ENCODE measurements around the gene KANSL2.

GRCh38 chr12:48643011-48643410 is 39.0 kb downstream of the KANSL2 start:
- TF ChIP-seq FOSL1 (IDR thresholded peaks at IDR 0.05; ENCODE audit: low read depth) (no peak), POLR2AphosphoS5 (IDR thresholded peaks at IDR 0.05; ENCODE audit: low read depth, low read length) (no peak), EZH2 (IDR thresholded peaks at IDR 0.05) (no peak), RAD21 (IDR thresholded peaks at IDR 0.05; ENCODE audit: low read depth) (no peak), CTCF (IDR thresholded peaks at IDR 0.05 in 2 of 3, conservative IDR thresholded peaks at IDR 0.05 in 1 of 3; ENCODE audit: borderline replicate concordance in 1 of 3, insufficient read depth in 1 of 3, low read depth in 2 of 3, low read length in 2 of 3) (no peak), POLR2A (IDR thresholded peaks at IDR 0.05; ENCODE audit: borderline replicate concordance, extremely low read depth, insufficient read depth, insufficient read length) (no peak), SP1 (IDR thresholded peaks at IDR 0.05; ENCODE audit: low read depth) (no peak), ZNF274 (IDR thresholded peaks at IDR 0.05; ENCODE audit: low read depth, low read length) (no peak), EZH2phosphoT487 (IDR thresholded peaks at IDR 0.05; ENCODE audit: borderline replicate concordance) (no peak), REST (IDR thresholded peaks at IDR 0.05; ENCODE audit: low read depth) (no peak), ZFX (IDR thresholded peaks at IDR 0.05) (no peak), YY1 (IDR thresholded peaks at IDR 0.05; ENCODE audit: extremely low read depth, insufficient replicate concordance, low read depth, low read length) (no peak), SRF (IDR thresholded peaks at IDR 0.05; ENCODE audit: low read depth) (no peak)

Data from HCT116 (cell line).